ENCODE results near the gene TMEM254. TPM values are rescaled to one million over a fixed set of nuclear protein-coding genes. Genes with fewer than 3 reads are reported as not detected.

The TMEM254 gene
- total RNA-seq, 1 donor from 2014 or later = 14.7 TPM

DNA sequence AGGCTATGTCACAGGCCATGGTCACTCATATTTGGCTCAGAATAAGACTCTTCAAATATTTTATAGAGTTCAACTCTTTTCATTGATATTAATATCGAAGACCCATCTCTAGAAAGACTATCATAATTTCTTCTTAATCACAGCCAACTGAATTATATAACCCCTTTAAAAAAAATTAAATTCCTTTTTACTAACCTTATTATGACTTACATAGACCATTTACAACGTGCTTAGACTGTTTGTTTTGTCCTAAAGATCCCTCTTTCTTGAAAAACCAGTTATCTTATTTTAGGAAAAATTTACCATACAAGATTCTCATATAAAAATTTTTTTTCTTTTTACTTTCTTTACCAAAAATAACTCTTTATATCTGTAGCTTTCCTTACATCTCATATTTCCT, 10.2 kb upstream of the TMEM254 start:
- H3K36me3 Mint-ChIP-seq (ENCODE audit: low read depth) = no peaks in the 10 kb centered on the region
- DNase-seq (no peak), ATAC-seq (ENCODE audit: low read depth) (no peak)
- no peaks in the 10 kb centered on the region for H3K4me1 Mint-ChIP-seq
- POLR2A ChIA-PET = interaction anchor here (0.6 kb wide), 1 partner anchor 11 kb away, joined by 3 read pairs; no protein-coding TSS in a partner anchor
- intact Hi-C loops (cut with micrococcal nuclease) = no loop called here
- H3K27ac Mint-ChIP-seq = no peak overlapping the region
- TF ChIP-seq, protein P1, sequence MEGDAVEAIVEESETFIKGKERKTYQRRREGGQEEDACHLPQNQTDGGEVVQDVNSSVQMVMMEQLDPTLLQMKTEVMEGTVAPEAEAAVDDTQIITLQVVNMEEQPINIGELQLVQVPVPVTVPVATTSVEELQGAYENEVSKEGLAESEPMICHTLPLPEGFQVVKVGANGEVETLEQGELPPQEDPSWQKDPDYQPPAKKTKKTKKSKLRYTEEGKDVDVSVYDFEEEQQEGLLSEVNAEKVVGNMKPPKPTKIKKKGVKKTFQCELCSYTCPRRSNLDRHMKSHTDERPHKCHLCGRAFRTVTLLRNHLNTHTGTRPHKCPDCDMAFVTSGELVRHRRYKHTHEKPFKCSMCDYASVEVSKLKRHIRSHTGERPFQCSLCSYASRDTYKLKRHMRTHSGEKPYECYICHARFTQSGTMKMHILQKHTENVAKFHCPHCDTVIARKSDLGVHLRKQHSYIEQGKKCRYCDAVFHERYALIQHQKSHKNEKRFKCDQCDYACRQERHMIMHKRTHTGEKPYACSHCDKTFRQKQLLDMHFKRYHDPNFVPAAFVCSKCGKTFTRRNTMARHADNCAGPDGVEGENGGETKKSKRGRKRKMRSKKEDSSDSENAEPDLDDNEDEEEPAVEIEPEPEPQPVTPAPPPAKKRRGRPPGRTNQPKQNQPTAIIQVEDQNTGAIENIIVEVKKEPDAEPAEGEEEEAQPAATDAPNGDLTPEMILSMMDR (IDR thresholded peaks at IDR 0.05) = no peak
- no peaks in the 10 kb centered on the region for H3K9me3 Mint-ChIP-seq
- CTCF ChIA-PET = no interaction called here
- no peaks in the 10 kb centered on the region for H3K27me3 Mint-ChIP-seq
- no peak overlapping the region for H3K4me3 Mint-ChIP-seq

GRCh38 chr10:80070057-80070456, 8.4 kb upstream of the TMEM254 start:
- POLR2A ChIA-PET = interaction anchor here (1.2 kb wide), 1 partner anchor 9 kb away, joined by 3 read pairs; no protein-coding TSS in a partner anchor

DNA sequence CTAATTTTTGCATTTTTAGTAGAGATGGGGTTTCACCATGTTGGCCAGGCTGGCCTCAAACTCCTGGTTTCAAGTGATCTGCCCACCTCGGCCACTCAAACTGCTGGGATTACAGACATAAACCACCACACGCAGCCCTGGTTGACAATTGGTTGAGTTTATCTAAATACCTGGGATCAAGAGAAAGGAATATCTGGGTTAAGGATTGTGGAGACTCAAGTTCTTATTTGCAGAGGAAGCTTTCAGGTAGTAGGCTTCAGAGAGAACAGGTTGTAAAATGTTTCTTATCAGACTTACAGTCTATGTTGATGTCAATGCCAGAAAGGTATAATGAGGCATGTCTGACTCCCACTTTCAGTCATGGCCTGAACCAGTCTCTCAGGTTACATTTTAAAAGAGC, 5.9 kb upstream of the TMEM254 start:
- DNase-seq (no peak), ATAC-seq (ENCODE audit: low read depth) (no peak)
- TF ChIP-seq, protein P1 (IDR thresholded peaks at IDR 0.05) = no peak
- H3K27me3 Mint-ChIP-seq = no peaks in the 10 kb centered on the region
- CTCF ChIA-PET = no interaction called here
- H3K27ac Mint-ChIP-seq = no peak overlapping the region
- peaks cover 2% of the 10 kb centered on the region for H3K4me1 Mint-ChIP-seq
- POLR2A ChIA-PET = no interaction called here
- no peaks in the 10 kb centered on the region for H3K36me3 Mint-ChIP-seq (ENCODE audit: low read depth)
- H3K9me3 Mint-ChIP-seq = no peaks in the 10 kb centered on the region
- intact Hi-C loops (cut with micrococcal nuclease) = no loop called here
- H3K4me3 Mint-ChIP-seq = no peak overlapping the region

More at GRCh38 chr10:80070057-80070456, 8.4 kb upstream of the TMEM254 start:
- Mint-ChIP-seq H3K36me3 (ENCODE audit: low read depth) (no peaks in the 10 kb centered on the region), H3K27ac (no peak overlapping the region), H3K27me3 (no peaks in the 10 kb centered on the region), H3K9me3 (no peaks in the 10 kb centered on the region), H3K4me3 (no peak overlapping the region), H3K4me1 (no peaks in the 10 kb centered on the region)
- TF ChIP-seq, protein P1 (IDR thresholded peaks at IDR 0.05) = no peak
- intact Hi-C loops (cut with micrococcal nuclease) = no loop called here
- no peak for DNase-seq
- CTCF ChIA-PET = no interaction called here
- no peak for ATAC-seq (ENCODE audit: low read depth)

DNA sequence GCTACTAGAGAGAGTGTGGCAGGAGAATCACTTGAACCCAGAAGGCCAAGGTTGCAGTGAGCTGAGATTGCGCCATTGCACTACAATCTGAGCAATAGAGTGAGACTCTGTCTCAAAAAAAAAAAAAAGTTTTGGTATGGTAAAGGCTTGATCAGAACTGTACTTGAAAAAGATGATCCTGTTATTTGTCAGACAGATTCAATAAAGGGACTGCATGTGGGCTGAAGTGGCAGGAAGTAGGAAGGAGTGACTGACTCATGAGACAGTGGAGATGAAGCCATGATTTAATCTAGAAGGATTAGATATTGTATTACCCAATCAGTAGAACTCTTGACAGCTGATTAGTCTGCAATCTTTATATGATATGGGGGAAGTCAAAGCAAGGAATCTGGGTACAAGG, 2.7 kb upstream of the TMEM254 start:
- no peak overlapping the region for H3K4me3 Mint-ChIP-seq
- H3K4me1 Mint-ChIP-seq = peaks cover 20% of the 10 kb centered on the region
- H3K27ac Mint-ChIP-seq = no peak overlapping the region
- H3K36me3 Mint-ChIP-seq (ENCODE audit: low read depth) = peaks cover 3% of the 10 kb centered on the region
- intact Hi-C loops (cut with micrococcal nuclease) = loop anchor here (5.0 kb wide), 2 partner anchors 112 to 628 kb away; partner anchors contain the start of gene ZCCHC24
- no peaks in the 10 kb centered on the region for H3K27me3 Mint-ChIP-seq
- ChIA-PET CTCF (no interaction called here), POLR2A (no interaction called here)
- TF ChIP-seq, protein P1 (IDR thresholded peaks at IDR 0.05) = no peak
- no peak for DNase-seq
- no peak for ATAC-seq (ENCODE audit: low read depth)
- no peaks in the 10 kb centered on the region for H3K9me3 Mint-ChIP-seq

GRCh38 chr10:80077869-80078447, 507 bp upstream of the TMEM254 start:
- intact Hi-C loops (cut with micrococcal nuclease) = loop anchor here (1.0 to 5.0 kb wide), 4 partner anchors 19 to 631 kb away; partner anchors contain the start of genes TSPAN14 and ZCCHC24
- Mint-ChIP-seq H3K9me3 (no peaks in the 10 kb centered on the region), H3K27me3 (no peaks in the 10 kb centered on the region), H3K36me3 (ENCODE audit: low read depth) (peaks cover 11% of the 10 kb centered on the region), H3K27ac (peak overlapping the region; percentile 91), H3K4me1 (peaks cover 20% of the 10 kb centered on the region), H3K4me3 (peak overlapping the region; percentile 97)
- TF ChIP-seq, protein P1 (IDR thresholded peaks at IDR 0.05) = no peak
- POLR2A ChIA-PET = interaction anchor here (1.5 to 2.1 kb wide), 2 partner anchors 110 to 139 kb away, joined by 10 to 16 read pairs; no protein-coding TSS in a partner anchor
- DNase-seq (no peak), ATAC-seq (ENCODE audit: low read depth) (no peak)
- CTCF ChIA-PET = no interaction called here
